ENCODE data around the gene TRIM43B.
"Not testable (repeated sequence)": the region's sequence is repeated elsewhere in the genome, so short reads cannot be mapped to it uniquely, and the experiment has no call there.

Gene TRIM43B

GRCh38 chr2:95433373-95433772 is 51.2 kb downstream of the TRIM43B start:
- DNase-seq, result not testable (repeated sequence)

GRCh38 chr2:95429748-95430467 is 54.6 kb downstream of the TRIM43B start:
- not testable (repeated sequence) for DNase-seq

GRCh38 chr2:95427196-95427867 is 57.2 kb downstream of the TRIM43B start:
- DNase-seq, result not testable (repeated sequence)
